ENCODE results near the gene CCDC116.
"Not testable (repeated sequence)": the region's sequence is repeated elsewhere in the genome, so short reads cannot be mapped to it uniquely, and the experiment has no call there.

The CCDC116 gene

DNA sequence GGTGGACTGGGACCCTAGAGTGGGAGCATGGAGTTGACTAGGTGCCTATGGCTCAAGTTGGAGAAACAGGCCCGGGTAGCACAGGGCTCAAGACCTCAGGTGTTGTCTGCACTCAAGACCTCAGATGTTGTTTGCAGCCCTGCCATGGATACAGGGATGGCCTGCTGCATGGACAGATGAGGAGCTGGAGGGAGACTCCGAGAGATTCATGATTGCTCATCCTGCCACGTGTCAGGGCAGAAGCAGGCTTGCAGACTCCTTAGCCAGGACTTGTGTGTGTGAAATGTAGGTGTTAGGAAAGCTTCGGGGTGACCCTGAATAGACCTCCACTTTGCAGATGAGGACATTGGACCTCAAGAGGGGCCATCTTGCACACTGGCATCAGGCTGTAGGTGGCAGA is 921 bp downstream of the CCDC116 start:
- no peak for DNase-seq

DNA sequence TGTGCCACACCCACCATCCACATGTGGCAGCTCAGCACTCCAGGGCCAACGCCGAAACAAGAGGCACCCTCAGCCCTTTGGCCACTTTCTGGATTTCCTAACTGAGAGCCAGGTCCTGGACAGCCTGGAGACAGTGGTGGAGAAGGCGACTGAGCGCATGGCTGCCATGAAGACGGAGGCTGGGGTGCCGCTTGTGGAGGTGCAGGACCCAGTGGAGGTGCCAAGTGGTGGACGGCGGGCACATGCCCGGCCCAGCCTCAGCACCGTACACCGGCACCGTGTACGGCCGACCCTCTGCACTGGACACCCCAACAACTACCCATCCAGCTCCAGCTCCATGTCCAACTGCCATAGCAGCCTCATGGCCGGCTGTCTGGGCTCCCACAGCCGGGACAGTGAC is 1.5 kb downstream of the CCDC116 start:
- no peak for DNase-seq

DNA sequence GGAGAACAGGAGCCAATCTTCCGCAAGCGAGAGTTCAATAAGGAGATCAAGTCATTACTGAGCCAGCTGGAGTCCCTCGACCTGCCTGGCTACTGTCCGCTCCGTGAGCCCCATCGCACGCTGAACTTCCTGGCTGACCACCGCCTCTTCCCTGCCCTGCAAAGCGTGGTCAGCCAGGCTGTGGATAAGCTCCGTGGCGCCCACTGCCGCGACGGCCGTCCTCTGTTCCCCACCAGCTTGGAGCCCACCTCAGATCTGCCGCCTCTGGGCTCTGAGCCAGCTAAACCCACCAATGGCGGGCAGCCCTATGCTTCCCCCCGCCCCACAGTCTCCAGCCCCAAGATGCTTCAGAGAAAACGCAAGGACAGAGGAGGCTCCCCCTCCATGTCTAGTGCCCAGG is 2.3 kb downstream of the CCDC116 start:
- no peak for DNase-seq

DNA sequence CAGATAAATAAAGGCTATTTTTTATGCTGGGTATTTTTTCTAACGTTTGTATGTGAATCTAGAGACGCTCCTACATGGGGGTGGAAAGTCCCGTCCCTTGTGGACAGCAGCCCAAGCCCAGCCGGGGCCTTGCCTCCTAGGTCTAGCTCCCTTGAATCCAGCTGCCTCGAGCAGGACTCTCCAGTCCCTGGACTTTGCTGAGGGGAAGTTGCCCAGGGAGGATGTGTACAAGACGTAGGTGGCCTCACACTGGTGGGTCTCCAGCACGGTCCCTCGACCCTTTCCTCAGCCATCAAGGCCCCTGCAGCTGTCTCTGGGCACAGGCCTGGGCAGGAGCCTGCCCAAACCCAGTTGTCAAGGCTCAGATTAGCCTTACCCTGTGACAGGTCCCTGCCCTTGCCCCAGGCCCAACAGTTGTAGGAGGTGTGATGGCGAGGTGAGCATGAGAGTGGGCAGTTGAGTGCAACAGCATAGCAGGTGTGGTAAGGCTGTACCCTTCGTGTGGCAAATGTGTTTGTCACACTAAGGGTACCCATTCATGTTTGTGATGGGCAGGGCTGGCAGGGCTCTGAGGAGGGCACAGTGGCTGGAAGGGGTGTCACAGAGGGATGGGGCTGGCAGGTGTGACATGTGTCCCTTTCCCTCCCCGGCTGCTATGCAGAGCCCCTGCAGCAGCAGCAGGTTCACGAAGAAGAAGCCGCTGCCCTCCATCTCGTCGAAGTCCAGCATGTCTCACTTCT is 3.4 kb downstream of the CCDC116 start:
- DNase-seq, result no peak

DNA sequence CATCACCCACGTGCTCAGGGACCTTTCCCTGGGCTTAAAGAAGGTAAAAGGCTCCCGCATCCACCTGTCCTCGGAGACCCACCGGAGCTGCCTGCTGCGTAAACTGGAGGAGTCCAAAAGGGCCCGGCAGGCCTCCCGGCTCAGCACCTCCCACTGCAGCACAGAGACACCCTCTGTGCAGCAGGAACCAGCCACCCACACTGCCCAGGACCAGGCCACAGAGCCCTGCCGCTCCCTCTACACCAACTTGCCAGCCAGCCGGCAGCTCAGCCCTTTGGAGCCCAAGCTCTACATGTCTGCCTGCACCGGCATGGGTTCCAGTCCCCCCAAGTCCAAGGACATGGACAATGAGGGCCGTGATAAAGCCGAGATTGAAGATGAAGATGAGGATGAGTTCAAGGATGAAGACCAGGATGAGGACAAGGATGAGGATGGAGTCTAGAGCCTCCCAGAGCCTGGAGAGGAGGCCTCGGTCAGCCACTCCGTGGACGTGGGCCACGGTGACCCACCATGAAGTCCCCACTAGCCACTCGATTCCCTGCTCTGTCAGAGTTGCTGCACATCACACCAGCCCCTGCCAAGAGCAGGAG is 4.2 kb downstream of the CCDC116 start:
- DNase-seq, result no peak

DNA sequence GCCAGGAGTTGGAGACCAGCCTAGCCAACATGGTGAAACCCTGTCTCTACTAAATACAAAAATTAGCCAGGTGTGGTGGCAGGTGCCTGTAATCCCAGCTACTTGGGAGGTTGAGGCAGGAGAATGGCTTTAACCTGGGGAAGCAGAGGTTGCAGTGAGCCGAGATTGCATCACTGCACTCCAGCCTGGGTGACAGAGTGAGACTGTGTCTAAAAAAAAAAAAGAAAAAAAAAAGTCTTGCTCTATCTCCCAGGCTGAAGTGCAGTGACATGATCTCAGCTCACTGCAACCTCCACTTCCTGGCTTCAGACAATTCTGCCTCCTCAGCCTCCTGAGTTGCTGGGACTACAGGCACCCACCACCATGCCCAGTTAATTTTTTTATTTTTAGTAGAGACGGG is 4.9 kb downstream of the CCDC116 start:
- DNase-seq, result not testable (repeated sequence)

DNA sequence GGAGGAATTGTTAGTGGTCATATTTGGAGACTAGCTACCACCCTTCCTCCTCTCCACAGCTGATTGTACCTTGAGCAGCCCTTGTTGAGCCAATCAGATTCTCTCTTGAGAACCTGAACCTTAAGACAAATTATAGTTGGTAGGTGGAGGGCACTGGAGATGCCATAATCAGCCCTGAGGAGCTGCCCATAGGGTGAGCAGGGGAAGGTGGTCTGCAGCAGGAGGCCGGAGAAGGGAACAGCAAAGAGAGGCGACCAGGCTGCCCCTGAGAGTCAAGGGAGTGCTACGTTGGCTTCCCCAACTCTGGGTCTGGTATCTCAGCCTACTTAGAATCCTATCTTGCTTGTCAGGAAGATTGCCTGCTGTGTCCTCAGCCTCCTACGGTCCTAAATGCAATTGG is 6.8 kb downstream of the CCDC116 start:
- DNase-seq, result no peak

DNA sequence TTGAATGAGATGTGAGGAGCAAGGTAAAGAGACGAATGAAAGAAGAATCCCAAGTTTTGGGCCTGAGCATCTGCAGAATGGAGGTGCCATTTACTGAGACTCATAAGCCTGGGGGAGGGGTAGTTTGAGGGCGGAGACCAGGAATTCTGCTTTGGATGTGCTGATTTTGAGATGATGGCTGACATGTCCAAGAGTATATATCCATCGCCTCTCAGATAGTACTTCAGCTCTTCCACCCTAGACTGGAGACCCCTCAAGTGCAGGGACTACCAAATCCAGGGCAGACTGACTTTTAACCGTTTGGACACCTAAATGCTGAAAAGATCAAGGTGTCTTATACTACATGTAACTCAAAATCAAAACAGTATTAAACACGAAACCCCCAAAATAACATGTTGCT is 8.2 kb downstream of the CCDC116 start:
- DNase-seq, result no peak

DNA sequence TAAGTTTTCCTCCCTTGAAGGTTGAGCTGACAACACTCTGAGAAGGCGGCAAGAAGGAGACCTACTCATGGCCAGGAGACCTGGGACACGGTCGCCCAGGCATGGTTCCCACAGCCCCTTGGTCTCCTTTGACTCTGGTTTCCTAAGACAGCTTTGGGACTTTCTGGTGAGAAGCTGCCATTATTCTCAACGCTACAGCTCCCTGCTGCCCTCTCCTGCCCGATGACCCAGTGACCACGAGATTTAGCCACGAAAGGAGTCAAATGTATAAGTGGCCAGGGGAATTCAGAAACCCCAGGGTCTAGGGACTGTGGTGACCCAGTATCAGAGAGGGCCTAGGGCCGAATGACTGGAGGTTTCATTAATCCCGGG is 8.8 kb downstream of the CCDC116 start:
- DNase-seq, result peak; percentile 68

DNA sequence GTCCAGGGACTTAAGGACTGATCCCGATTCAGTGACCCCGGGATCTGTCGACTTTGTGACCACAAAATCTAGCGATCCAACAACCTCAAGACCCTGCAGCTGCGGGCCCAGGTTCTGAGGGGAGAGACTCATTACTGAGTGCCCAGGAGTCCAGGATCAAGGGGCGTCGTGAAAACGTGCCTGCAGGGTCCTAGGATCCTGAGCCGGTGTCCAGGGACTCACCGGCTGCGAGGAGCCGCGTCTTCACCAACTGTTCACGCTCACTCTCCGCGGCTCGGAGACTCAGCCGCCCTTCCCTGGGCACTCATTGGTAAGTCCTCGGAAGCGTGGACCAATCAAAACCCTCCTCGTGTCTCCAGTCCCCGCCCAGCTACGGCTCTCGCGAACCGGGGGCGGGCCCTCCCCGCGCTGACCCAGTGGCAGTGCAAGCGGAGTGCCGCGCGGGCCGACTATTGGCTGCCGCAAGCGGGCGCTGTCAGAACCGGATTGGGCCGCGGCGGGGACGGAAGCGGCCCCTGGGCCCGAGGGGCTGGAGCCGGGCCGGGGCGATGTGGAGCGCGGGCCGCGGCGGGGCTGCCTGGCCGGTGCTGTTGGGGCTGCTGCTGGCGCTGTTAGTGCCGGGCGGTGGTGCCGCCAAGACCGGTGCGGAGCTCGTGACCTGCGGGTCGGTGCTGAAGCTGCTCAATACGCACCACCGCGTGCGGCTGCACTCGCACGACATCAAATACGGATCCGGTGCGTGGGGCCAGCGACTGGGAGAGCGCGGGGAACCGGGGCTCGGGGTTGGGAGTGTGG is 9.4 kb downstream of the CCDC116 start, which contains the start of gene SDF2L1:
Gene SDF2L1, plus strand, starts transcription at position 514 of the 795 bp plus-strand sequence. Its CDS starts 35 bp downstream, at position 549.
- peak; percentile 99 for DNase-seq

DNA sequence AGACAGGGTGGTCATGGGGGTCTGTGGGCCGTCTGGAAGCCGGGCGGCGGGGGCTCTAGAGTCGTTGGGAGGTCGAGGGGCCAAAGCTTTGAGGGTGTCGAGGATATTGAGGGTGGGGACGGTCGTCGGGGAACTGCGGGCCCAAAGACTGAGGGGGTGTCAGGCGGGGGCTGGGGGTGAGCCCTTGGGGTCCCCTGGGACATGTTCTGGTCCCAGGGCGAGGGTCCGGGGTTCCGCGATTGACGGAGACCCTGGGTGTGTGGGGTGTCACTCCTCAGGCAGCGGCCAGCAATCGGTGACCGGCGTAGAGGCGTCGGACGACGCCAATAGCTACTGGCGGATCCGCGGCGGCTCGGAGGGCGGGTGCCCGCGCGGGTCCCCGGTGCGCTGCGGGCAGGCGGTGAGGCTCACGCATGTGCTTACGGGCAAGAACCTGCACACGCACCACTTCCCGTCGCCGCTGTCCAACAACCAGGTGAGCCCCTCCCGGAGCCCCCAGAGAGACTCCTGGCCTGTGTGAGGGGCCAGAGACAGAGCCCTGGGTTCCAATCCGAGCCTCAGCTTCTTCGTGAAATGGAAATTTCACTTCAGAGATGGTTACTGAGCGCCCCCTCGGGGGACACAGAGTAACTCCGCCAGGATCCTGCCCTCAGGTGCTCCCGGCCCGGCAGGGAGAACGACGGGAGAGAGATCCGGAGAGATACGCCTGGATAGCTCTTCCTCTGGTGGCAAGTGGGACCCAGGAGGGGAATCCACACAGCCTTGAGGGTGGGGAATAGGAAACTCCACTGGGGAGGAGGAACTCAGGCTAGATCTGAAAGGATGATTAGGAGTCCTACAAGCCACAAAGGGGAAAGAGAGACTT is 10.3 kb downstream of the CCDC116 start:
- peak; percentile 69 for DNase-seq

DNA sequence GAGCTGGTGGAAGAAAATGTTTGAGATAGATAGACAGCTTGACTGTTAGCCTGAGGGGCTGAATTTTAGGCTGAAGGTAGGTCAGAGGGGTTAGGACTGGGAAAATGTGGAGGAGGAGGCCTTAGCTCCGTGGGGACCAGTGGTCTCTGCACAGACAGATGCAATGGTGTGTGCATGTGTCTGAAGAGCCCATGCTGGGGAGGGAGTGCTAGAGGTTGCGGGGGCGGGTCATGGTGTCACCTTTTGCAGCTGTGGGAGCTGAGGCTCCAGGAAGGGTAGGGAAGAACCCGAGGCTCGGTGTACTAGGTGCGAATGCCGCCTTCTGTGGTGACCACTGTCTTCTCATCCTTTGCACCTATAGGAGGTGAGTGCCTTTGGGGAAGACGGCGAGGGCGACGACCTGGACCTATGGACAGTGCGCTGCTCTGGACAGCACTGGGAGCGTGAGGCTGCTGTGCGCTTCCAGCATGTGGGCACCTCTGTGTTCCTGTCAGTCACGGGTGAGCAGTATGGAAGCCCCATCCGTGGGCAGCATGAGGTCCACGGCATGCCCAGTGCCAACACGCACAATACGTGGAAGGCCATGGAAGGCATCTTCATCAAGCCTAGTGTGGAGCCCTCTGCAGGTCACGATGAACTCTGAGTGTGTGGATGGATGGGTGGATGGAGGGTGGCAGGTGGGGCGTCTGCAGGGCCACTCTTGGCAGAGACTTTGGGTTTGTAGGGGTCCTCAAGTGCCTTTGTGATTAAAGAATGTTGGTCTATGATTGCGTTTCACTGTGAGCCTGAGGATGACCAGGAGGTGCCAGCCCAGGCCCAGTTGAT is 11.2 kb downstream of the CCDC116 start:
- no peak for DNase-seq

DNA sequence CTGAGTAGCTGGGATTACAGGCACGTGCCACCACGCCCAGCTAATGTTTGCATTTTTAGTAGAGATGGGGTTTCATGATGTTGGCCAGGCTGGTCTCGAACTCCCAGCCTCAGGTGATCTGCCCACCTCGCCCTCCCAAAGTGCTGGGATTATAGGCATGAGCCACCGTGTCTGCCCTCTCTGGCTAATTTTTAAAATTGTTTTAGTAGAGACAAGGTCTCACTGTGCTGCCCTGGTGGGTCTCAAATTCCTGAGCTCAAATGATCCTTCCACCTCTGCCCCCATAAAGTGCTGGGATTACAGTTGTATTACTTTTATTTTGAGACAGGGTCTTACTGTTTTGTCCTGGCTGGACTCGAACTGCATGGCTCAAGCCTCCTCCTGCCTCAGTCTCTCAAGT is 13.0 kb downstream of the CCDC116 start:
- not testable (repeated sequence) for DNase-seq

DNA sequence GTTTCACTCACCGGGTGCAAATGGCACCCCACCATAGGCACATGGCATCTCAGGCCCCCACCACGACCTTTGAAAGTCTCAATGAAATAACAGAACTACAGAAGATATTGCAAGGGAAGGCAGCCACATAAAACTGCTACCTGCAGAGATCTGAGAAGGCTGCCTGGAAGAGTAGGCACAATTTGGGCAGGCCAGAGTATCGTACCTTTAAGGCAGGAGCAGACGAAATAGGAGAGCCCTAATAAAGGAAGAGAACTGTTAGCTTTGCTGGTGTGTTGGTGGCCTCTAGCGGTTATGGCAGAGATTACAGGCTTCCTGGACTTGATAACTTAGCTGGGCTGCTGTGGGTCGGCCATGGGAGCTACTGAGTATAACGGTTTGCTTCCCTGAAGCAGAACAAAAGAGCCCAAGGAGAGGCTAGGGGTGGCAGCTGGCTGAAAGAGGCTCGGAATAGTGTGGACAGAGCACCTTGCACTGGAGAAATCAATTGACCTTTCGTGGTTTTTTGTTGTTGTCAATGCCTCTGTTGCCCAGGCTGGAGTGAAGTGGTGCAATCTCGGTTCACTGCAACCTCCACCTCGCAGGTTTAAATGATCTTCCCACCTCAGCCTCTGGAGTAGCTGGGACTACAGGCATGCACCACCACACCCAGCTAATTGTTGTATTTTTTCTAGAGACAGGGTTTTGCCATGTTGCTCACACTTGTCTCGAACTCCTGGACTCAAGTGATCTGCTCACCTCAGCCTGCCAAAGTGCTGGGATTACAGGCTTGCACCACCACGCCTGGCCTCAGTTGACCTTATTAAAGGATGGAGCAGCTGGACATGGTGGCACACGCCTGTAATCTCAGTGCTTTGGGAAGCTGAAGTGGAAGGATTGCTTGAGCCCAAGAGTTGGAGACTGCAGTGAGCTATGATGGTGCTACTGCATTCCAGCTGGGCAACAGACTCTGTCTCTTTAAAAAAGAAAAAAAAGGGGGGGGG is 14.3 kb downstream of the CCDC116 start:
- DNase-seq, result peak; percentile 78

DNA sequence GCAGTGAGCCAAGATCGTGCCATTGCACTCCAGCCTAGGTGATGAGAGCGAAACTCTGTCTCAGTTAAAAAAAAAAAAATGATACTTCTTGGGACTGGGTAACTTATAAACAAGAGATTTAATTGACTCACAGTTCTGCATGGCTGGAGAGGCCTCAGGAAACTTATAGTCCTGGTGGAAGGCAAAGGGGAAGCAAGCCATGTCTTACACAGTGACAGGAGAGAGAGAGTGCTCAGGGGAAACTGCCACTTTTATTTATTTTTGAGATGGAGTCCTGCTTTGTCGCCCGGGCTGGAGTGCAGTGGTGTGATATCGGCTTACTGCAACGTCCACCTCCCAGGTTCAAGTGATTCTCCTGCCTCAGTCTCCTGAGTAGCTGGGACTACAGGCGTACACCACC is 17.7 kb downstream of the CCDC116 start:
- DNase-seq, result no peak

DNA sequence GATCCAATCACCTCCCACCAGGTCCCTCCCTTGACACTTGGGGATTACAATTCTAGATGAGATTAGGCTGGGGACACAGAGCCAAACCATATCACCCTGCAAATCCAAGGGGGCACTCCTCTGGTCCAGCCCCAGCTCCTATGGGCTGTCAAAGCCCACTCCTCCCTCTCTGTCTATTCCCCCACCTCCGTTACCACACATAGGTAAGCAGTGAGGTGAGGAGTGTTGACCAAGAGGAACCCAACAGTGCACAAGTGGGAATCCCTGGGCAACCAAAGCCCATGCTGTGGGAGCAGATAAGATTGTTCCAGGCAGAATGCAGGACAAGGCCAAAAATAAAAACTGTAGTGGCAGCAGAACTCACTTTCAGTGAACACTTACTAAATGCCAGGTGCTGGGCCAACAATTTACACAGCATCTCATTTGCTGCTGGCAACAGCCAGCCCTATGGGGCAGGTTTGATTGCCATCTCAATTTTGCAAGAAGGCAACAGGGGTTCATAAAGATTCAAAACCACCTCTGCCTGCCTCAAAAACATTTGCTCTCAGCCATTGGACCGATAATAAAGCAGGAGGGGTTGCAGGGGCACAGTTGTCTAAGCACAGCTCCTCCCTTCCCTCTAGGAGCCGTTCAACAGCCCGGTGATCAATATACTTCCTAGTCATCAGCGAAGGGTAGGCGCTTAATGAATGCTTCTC is 18.4 kb downstream of the CCDC116 start:
- DNase-seq, result no peak

DNA sequence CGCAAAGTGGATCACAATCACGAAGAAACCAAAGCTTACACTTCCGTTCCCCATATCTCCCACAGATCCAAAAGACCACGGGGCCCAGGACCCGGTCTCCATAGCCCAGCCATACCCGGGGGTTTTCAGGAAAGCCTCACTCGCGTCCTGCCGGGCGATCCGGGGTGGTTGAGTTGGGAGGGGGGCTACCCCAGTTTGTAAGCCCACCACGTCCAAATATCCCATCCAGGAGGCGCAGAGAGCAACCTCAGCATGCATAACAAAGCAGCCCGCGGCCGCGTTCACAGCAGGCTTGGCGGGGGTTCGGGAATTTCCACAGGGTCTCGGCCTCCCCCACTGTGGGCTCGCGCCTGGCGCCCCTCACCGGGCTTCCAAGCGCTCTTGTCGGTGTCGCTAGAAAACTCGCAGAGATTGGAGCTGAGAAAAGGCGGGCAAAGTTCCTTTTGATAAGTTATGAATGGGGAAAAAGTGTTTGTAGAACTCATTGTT is 19.0 kb downstream of the CCDC116 start:
- peak; percentile 26 for DNase-seq

DNA sequence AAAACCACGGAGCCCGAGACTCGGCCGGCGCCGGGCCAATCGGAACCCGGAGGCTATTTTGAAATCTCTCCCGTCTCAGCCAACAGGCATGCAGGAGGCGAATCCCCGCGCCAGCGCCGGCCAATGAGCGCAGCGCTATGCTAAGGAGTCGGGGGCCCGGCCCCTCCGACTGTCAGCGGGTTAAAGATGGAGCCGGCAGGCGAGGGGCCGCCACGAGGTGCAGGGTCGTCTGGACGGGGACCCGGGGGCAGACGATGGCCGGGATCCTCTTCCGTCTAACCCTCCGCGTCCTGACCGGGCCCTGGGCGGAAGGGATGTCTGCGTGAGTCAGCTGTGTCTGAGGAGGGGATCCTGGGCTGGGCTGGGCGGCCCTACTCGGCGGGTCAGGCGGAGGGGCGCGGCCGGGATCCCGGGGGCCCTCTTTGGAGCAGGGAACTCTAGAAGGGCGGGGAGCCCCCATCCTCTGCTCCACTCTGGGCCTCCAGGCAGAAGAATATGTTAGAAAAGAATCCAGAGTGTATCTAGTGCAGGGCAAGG is 19.5 kb downstream of the CCDC116 start:
- DNase-seq, result peak; percentile 91

All from EL (cell line).